K562 (cell line): Measurements from ENCODE around the gene PLS1. TPM values are rescaled to one million over a fixed set of nuclear protein-coding genes. Genes with fewer than 3 reads are reported as not detected.

ENCODE experiments used
- ATAC-seq: fragments of 200-7000 bp; cut with Tn5 transposase; 3 replicates; pipeline ENCODE4 v1.9.1; 2020; ENCODE audit warnings: moderate library complexity
- BruUV-seq: library from RNA; stranded (reverse); fragments of 400-500 nt; replicated peaks from 2 replicates; lab custom pipeline; 2021; lab: Mats Ljungman, UMichigan
- CTCF ChIA-PET: fragments of 300-600 bp; formaldehyde crosslinking; extraction: SDS; loops from one replicate; lab custom pipeline; 2021; ENCODE audit warnings: low intra/inter-chr PET ratio; lab: Yijun Ruan, JAX
- POLR2A ChIA-PET: fragments of 300-600, 350-650 bp; sonication (Branson Sonifier 250); formaldehyde crosslinking; extraction: SDS; loops from one replicate; lab custom pipeline; 2021; ENCODE audit warnings: antibody characterized with exemption, inconsistent platforms; lab: Yijun Ruan, JAX
- DNase-seq, 4 experiments: peaks; one replicate each; pipeline versions ENCODE4 v3.0.0 to v3.0.0-alpha.2; 2011 to 2018; ENCODE audit warnings: low spot score in 3 of 4, mixed read lengths in 3 of 4; ENCODE audit errors: extremely low read depth in 1 of 4
- FAIRE-seq: peaks from 2 replicates; lab custom pipeline; 2011; peaks lifted over from hg19 to GRCh38; lab: Jason Lieb, UNC
- H2AFZ ChIP-seq: 2 replicates; pipeline ENCODE4 v1.6.0; 2011; ENCODE audit warnings: low read depth, low read length, control low read depth, inconsistent platforms
- H3K27ac ChIP-seq: fragments of 200-600 bp; 3 replicates; pipeline ENCODE4 v1.8.0; 2011; ENCODE audit warnings: low read depth, mild to moderate bottlenecking, control low read depth, inconsistent platforms, low read length, moderate library complexity, mixed read lengths; ENCODE audit errors: extremely low read depth
- H3K27me3 ChIP-seq, 2 experiments: fragments of 300-600 bp in 1 of 2; 2 replicates in 1 of 2; 3 replicates in 1 of 2; pipeline versions ENCODE4 v1.6.0 to v1.8.0; 2011; ENCODE audit warnings: inconsistent platforms in 2 of 2, low read length in 2 of 2, mild to moderate bottlenecking in 1 of 2, mixed read lengths in 1 of 2, moderate library complexity in 1 of 2; ENCODE audit not compliant: control insufficient read depth in 2 of 2, insufficient read depth in 2 of 2
- H3K36me3 ChIP-seq: fragments of 300-600 bp; 3 replicates; pipeline ENCODE4 v1.8.0; 2011; ENCODE audit warnings: mild to moderate bottlenecking, low read length, inconsistent platforms; ENCODE audit not compliant: control insufficient read depth, insufficient read depth
- H3K4me1 ChIP-seq, 2 experiments: fragments of 200-600 bp in 1 of 2; replicated peaks in 1 of 2; 2 replicates in 1 of 2; 3 replicates in 1 of 2; pipeline versions ENCODE4 v1.5.1 to v1.8.0; 2011; ENCODE audit warnings: inconsistent platforms in 2 of 2, low read length in 2 of 2, mild to moderate bottlenecking in 1 of 2, mixed read lengths in 1 of 2, moderate library complexity in 1 of 2; ENCODE audit not compliant: control insufficient read depth in 2 of 2, insufficient read depth in 2 of 2
- H3K4me2 ChIP-seq: 2 replicates; pipeline ENCODE4 v1.6.1; 2011; ENCODE audit warnings: low read length, control low read depth, inconsistent platforms, mixed read lengths; ENCODE audit not compliant: insufficient read depth
- H3K4me3 ChIP-seq: fragments of 200-600 bp; sonication (generic), shearing (Covaris generic); 2 replicates; pipeline ENCODE4 v1.5.1; 2016; ENCODE audit warnings: control low read depth, inconsistent platforms
- H3K79me2 ChIP-seq: fragments of 200-600 bp; 3 replicates; pipeline ENCODE4 v1.8.0; 2011; ENCODE audit warnings: low read length, inconsistent platforms; ENCODE audit not compliant: control insufficient read depth, insufficient read depth
- H3K9ac ChIP-seq, 2 experiments: 2 replicates each; pipeline versions ENCODE4 v1.6.0 to v1.6.1; 2011; ENCODE audit warnings: low read depth in 2 of 2, low read length in 2 of 2, control low read depth in 1 of 2, inconsistent platforms in 1 of 2, mild to moderate bottlenecking in 1 of 2, mixed read lengths in 1 of 2; ENCODE audit not compliant: insufficient read depth in 1 of 2
- H3K9me1 ChIP-seq: one replicate; pipeline ENCODE4 v1.6.0; 2011; ENCODE audit warnings: inconsistent platforms, mild to moderate bottlenecking, low read length, moderate library complexity; ENCODE audit not compliant: control insufficient read depth, insufficient read depth
- H3K9me3 ChIP-seq: replicated peaks from 2 replicates; pipeline ENCODE4 v1.5.1; 2011; ENCODE audit warnings: low read depth, low read length, inconsistent platforms; ENCODE audit not compliant: control insufficient read depth, insufficient read depth
- H4K20me1 ChIP-seq: replicated peaks from 2 replicates; pipeline ENCODE4 v1.6.1; 2011; ENCODE audit warnings: low read length, inconsistent platforms, mixed read lengths; ENCODE audit not compliant: control insufficient read depth, insufficient read depth
- BRF1 ChIP-seq: IDR thresholded peaks from 3 replicates; pipeline ENCODE4 v1.6.1; 2011; ENCODE audit warnings: borderline replicate concordance, mild to moderate bottlenecking; ENCODE audit not compliant: insufficient read length; ENCODE audit errors: extremely low read depth
- FOSL1 ChIP-seq: fragments of 200-800 bp; sonication (Bioruptor generic); conservative IDR thresholded peaks from 2 replicates; pipeline ENCODE4 v1.6.1; 2016; ENCODE audit warnings: missing genetic modification characterization, missing compliant biosample characterization
- FOXK2 ChIP-seq, 2 experiments: fragments of 450-650 bp; IDR thresholded peaks in 1 of 2; conservative IDR thresholded peaks in 1 of 2; 2 replicates each; pipeline ENCODE4 v1.6.1; 2016; ENCODE audit warnings: low read depth in 2 of 2, mild to moderate bottlenecking in 1 of 2
- HMBOX1 ChIP-seq: sonication (generic); IDR thresholded peaks from 2 replicates; pipeline ENCODE4 v1.6.1; 2016
- HOMEZ ChIP-seq: fragments of 250-450 bp; sonication (Bioruptor Pico); IDR thresholded peaks from 2 replicates; pipeline ENCODE4 v1.4.0; 2020; ENCODE audit warnings: mild to moderate bottlenecking, moderate library complexity
- NR2C1 ChIP-seq, 2 experiments: fragments of 450-650 bp; IDR thresholded peaks; 2 replicates each; pipeline ENCODE4 v1.6.1; 2017; ENCODE audit warnings: mild to moderate bottlenecking in 2 of 2, antibody characterized with exemption in 1 of 2, inconsistent platforms in 1 of 2, missing compliant biosample characterization in 1 of 2, missing genetic modification characterization in 1 of 2
- NR4A1 ChIP-seq, 2 experiments: fragments of 250-450 bp in 1 of 2; fragments of 450-650 bp in 1 of 2; sonication (Bioruptor Pico) in 1 of 2; IDR thresholded peaks; 2 replicates each; pipeline versions ENCODE4 v1.4.0 to v1.6.1; 2016 to 2020; ENCODE audit warnings: mild to moderate bottlenecking in 2 of 2, missing compliant biosample characterization in 1 of 2, missing genetic modification characterization in 1 of 2, moderate library complexity in 1 of 2
- STAG1 ChIP-seq: sonication (generic); formaldehyde crosslinking; IDR thresholded peaks from 2 replicates; pipeline ENCODE4 v1.5.0; 2020; ENCODE audit warnings: missing genetic modification reagents, borderline replicate concordance
- XRCC5 ChIP-seq: fragments of 200-400 bp; formaldehyde crosslinking; IDR thresholded peaks from 2 replicates; pipeline ENCODE4 v1.6.1; 2017; ENCODE audit warnings: low read depth, mild to moderate bottlenecking, low read length
- ZEB2 ChIP-seq: fragments of 450-650 bp; IDR thresholded peaks from 2 replicates; pipeline ENCODE4 v1.6.1; 2016
- ZNF146 ChIP-seq: IDR thresholded peaks from one replicate; pipeline ENCODE4 v1.6.1; 2018; ENCODE audit warnings: missing compliant biosample characterization; ENCODE audit not compliant: unreplicated experiment
- ZNF311 ChIP-seq: fragments of 250-450 bp; sonication (Bioruptor Pico); IDR thresholded peaks from 2 replicates; pipeline ENCODE4 v1.4.0; 2020; ENCODE audit warnings: mild to moderate bottlenecking, moderate library complexity
- ZNF740 ChIP-seq, 3 experiments: fragments of 200-800 bp in 1 of 3; sonication (Bioruptor generic) in 1 of 3; sonication (generic) in 1 of 3; formaldehyde crosslinking in 1 of 3; IDR thresholded peaks; 2 replicates each; pipeline versions ENCODE4 v1.6.1 to v1.8.0; 2016 to 2022; ENCODE audit warnings: mild to moderate bottlenecking in 2 of 3, missing compliant biosample characterization in 2 of 3, missing genetic modification characterization in 2 of 3, missing genetic modification reagents in 1 of 3
- ZNF75A ChIP-seq: fragments of 450-650 bp; formaldehyde crosslinking; IDR thresholded peaks from 2 replicates; pipeline ENCODE4 v1.4.0; 2020; ENCODE audit warnings: mild to moderate bottlenecking
- WGBS: fragments of 100-300 bp; shearing (Covaris generic); methylation state at CpG from one replicate; pipeline ENCODE4 v1.1.6; 2016; ENCODE audit warnings: low coverage, mixed read lengths; ENCODE audit not compliant: insufficient coverage; ENCODE audit errors: missing lambda C conversion rate; 5-methylcytosine and 5-hydroxymethylcytosine counted together
- in situ Hi-C: fragments of 300-500 bp; cut with MboI; formaldehyde crosslinking; loops from 4 replicates; pipeline ENCODE4 v1.15.0; 2018; ENCODE audit warnings: inconsistent platforms, mixed read lengths
- intact Hi-C: fragments of 100-400 bp; cut with micrococcal nuclease; formaldehyde crosslinking; loops from 2 replicates; pipeline ENCODE4 v1.14.2; 2022
- polyA plus RNA-seq, 8 experiments: library from polyadenylated mRNA; depleted of rRNA in 4 of 8; stranded (reverse) in 5 of 8; unstranded in 3 of 8; fragments of >200 nt; fragmentation: Nextera tagmentation in 2 of 8; fragmentation: Illumina TruSeq in 1 of 8; extraction: Ambion mirVana in 2 of 8; extraction: Trizol in 1 of 8; gene quantifications; 2 replicates each; pipeline versions ENCODE4 v1.2.1 to v1.2.3, GENCODE V29; 2011 to 2014; ENCODE audit warnings: inconsistent platforms in 1 of 8, missing spikeins in 1 of 8
- total RNA-seq, 7 experiments: library from RNA; depleted of rRNA in 6 of 7; stranded (reverse); fragments of >200 nt in 6 of 7; fragmentation: Illumina TruSeq in 2 of 7; extraction: Trizol in 2 of 7; gene quantifications; 2 replicates each; pipeline versions ENCODE4 v1.2.1 to v1.2.3, GENCODE V29; 2011 to 2021; ENCODE audit warnings: low replicate concordance in 1 of 7

Gene PLS1
- total and polyA plus RNA-seq, 9 of the 15 experiments (the other 6 are each of a cell fraction or from before 2014, with no cell fraction given), result 6.1 to 21.3 (median 13.0) TPM

GRCh38 chr3:142586803-142587406 is 9.3 kb upstream of the PLS1 start (continued):
- no peak for TF ChIP-seq ZNF311 (CRISPR knock-in tag)
- TF ChIP-seq STAG1 (CRISPR knock-in tag), result peak; percentile 50; the same call in 1 of the 2 replicates
- TF ChIP-seq ZNF740 (CRISPR knock-in tag; IDR thresholded peaks at IDR 0.05), result no peak
- TF ChIP-seq ZNF740 (tag; IDR thresholded peaks at IDR 0.05), result no peak
- TF ChIP-seq HMBOX1, result peak; percentile 29; the same call in 1 of the 2 replicates
- no peak for TF ChIP-seq NR4A1 (CRISPR knock-in tag; IDR thresholded peaks at IDR 0.05)
- TF ChIP-seq NR4A1 (tag; IDR thresholded peaks at IDR 0.05), result no peak
- TF ChIP-seq FOSL1 (tag), result no peak
- TF ChIP-seq, all 486 proteins: peak for 11

GRCh38 chr3:142588703-142589102 is 7.5 kb upstream of the PLS1 start:
- no peaks in the 10 kb centered on the region for H3K4me1 ChIP-seq
- intact Hi-C loops, result loop anchor here (1.0 kb wide), 1 partner anchor 92 kb away; no protein-coding TSS in a partner anchor
- H3K4me3 ChIP-seq, result no peak overlapping the region
- DNase-seq (no peak), FAIRE-seq (no peak), ATAC-seq (no peak)
- no peaks in the 10 kb centered on the region for H3K9me3 ChIP-seq
- no peaks in the 10 kb centered on the region for H3K36me3 ChIP-seq
- H4K20me1 ChIP-seq, result no peaks in the 10 kb centered on the region
- H3K4me2 ChIP-seq, result no peak overlapping the region
- no peaks in the 10 kb centered on the region for H3K27me3 ChIP-seq
- WGBS, result 24% methylated on average over 1 of the region's 1 CpG
- CTCF ChIA-PET, result interaction anchor here (2.7 to 3.4 kb wide), 2 partner anchors 316 to 405 kb away, joined by 13 to 20 read pairs; no protein-coding TSS in a partner anchor
- no peak overlapping the region for H3K9ac ChIP-seq
- H2AFZ ChIP-seq, result no peak overlapping the region
- no peaks in the 10 kb centered on the region for H3K79me2 ChIP-seq
- no peak overlapping the region for H3K27ac ChIP-seq
- POLR2A ChIA-PET, result interaction anchor here (1.3 to 2.9 kb wide), 4 partner anchors 9 to 410 kb away, joined by 3 to 20 read pairs (median 6); partner anchors contain the start of gene ATR
- BruUV-seq, result no TSS peak
- H3K9me1 ChIP-seq, result no peaks in the 10 kb centered on the region
- in situ Hi-C loops, result loop anchor here (5.0 to 10.0 kb wide), 2 partner anchors 316 to 404 kb away; no protein-coding TSS in a partner anchor
- no peak for TF ChIP-seq FOXK2 (conservative IDR thresholded peaks at IDR 0.05 in 1 of 2, IDR thresholded peaks at IDR 0.05 in 1 of 2; ENCODE audit: low read depth in 2 of 2)
- TF ChIP-seq ZNF146 (CRISPR knock-in tag), result no peak
- no peak for TF ChIP-seq ZEB2
- no peak for TF ChIP-seq ZNF75A (CRISPR knock-in tag)
- no peak for TF ChIP-seq HOMEZ
- TF ChIP-seq BRF1, result no peak
- no peak for TF ChIP-seq XRCC5
- TF ChIP-seq NR2C1 (IDR thresholded peaks at IDR 0.05), result no peak
- no peak for TF ChIP-seq NR2C1 (tag; IDR thresholded peaks at IDR 0.05)
